ENCODE results near the gene PM20D1.
"Not testable (repeated sequence)": the region's sequence is repeated elsewhere in the genome, so short reads cannot be mapped to it uniquely, and the experiment has no call there.

The PM20D1 gene

DNA sequence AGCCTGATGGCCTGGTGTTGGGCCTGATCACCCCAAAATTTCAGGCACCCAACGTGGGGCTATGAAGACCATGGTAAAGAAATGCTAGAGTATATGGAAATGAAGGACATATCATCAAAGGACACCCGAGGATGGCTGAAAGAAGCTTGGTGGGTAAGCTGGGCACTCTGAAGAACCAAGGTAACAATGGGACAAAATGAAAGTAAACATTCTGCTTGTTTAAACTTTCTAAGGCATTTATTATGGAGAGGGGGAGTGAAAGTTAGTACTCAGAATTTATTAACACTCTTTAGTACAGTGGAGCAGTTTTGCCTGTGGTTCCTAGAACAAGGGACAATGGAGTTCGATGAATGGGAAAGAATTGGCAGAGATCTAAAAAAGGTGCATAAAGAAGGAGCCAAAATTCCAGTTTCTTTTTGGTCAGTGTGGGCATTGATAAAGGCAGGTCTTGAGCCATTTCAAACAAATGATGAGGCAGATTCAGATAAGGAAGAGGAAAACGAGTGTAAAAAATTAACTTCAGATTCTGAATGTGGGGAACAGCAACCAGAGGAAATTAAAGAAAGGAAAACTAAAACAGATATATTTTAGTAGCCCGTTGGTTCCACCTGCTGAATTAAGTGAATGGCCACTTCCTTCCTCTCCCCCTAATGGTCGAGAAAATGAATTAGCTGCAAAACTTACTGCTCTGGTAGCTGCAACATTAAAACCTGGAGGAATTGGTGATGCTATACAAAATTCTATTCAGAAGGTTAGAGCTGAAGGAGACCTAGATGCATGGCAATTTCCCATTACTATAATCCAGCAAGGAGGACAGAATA lies 8.4 kb upstream of the PM20D1 start:
- TF ChIP-seq SPI1 (IDR thresholded peaks at IDR 0.05; ENCODE audit: borderline replicate concordance, low read depth) (0 out of 2 replicates have a peak, but pooled peaks have one; percentile 7), POLR2AphosphoS5 (IDR thresholded peaks at IDR 0.05; ENCODE audit: low read depth) (no peak), GABPA (IDR thresholded peaks at IDR 0.05; ENCODE audit: low read depth) (no peak)
- TF ChIP-seq, protein P1, sequence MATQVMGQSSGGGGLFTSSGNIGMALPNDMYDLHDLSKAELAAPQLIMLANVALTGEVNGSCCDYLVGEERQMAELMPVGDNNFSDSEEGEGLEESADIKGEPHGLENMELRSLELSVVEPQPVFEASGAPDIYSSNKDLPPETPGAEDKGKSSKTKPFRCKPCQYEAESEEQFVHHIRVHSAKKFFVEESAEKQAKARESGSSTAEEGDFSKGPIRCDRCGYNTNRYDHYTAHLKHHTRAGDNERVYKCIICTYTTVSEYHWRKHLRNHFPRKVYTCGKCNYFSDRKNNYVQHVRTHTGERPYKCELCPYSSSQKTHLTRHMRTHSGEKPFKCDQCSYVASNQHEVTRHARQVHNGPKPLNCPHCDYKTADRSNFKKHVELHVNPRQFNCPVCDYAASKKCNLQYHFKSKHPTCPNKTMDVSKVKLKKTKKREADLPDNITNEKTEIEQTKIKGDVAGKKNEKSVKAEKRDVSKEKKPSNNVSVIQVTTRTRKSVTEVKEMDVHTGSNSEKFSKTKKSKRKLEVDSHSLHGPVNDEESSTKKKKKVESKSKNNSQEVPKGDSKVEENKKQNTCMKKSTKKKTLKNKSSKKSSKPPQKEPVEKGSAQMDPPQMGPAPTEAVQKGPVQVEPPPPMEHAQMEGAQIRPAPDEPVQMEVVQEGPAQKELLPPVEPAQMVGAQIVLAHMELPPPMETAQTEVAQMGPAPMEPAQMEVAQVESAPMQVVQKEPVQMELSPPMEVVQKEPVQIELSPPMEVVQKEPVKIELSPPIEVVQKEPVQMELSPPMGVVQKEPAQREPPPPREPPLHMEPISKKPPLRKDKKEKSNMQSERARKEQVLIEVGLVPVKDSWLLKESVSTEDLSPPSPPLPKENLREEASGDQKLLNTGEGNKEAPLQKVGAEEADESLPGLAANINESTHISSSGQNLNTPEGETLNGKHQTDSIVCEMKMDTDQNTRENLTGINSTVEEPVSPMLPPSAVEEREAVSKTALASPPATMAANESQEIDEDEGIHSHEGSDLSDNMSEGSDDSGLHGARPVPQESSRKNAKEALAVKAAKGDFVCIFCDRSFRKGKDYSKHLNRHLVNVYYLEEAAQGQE (IDR thresholded peaks at IDR 0.05; ENCODE audit: insufficient replicate concordance, low read depth) = no peak
- TF ChIP-seq, protein P2, sequence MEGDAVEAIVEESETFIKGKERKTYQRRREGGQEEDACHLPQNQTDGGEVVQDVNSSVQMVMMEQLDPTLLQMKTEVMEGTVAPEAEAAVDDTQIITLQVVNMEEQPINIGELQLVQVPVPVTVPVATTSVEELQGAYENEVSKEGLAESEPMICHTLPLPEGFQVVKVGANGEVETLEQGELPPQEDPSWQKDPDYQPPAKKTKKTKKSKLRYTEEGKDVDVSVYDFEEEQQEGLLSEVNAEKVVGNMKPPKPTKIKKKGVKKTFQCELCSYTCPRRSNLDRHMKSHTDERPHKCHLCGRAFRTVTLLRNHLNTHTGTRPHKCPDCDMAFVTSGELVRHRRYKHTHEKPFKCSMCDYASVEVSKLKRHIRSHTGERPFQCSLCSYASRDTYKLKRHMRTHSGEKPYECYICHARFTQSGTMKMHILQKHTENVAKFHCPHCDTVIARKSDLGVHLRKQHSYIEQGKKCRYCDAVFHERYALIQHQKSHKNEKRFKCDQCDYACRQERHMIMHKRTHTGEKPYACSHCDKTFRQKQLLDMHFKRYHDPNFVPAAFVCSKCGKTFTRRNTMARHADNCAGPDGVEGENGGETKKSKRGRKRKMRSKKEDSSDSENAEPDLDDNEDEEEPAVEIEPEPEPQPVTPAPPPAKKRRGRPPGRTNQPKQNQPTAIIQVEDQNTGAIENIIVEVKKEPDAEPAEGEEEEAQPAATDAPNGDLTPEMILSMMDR (IDR thresholded peaks at IDR 0.05; ENCODE audit: insufficient read depth, low read length) = no peak
- Histone ChIP-seq H3K27me3 (ENCODE audit: insufficient read depth, poor library complexity, severe bottlenecking) (no peaks in the 10 kb centered on the region), H3K4me3 (replicated peaks; ENCODE audit: insufficient read depth, low read length) (no peak overlapping the region), H3K27ac (replicated peaks) (no peak overlapping the region)
- DNase-seq (ENCODE audit: low read depth in 1 of 2, low spot score in 1 of 2) = no peak

DNA sequence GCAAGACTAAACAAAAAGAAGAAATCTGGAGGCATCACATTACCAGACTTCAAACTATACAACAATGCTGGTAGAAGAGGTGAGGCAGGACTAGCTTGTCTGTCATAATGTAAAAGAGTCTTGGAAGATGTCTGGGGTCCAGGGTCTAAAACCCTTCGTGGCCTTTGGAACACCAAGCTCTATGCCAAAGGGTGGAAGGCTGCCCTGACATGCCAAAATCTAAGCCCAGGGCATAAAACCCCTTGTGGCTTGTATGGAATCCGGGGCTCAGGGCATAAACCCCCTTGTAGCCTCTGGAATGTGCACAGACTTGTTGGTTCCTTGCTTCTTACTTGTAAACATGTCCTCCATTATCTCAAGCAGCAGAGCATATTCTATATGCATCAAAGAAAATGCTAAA lies 7.6 kb upstream of the PM20D1 start:
- H3K27me3 ChIP-seq (ENCODE audit: insufficient read depth, poor library complexity, severe bottlenecking); H3K4me3 ChIP-seq (replicated peaks; ENCODE audit: insufficient read depth, low read length); DNase-seq (ENCODE audit: low read depth in 1 of 2, low spot score in 1 of 2); H3K27ac ChIP-seq (replicated peaks): not testable (repeated sequence)

DNA sequence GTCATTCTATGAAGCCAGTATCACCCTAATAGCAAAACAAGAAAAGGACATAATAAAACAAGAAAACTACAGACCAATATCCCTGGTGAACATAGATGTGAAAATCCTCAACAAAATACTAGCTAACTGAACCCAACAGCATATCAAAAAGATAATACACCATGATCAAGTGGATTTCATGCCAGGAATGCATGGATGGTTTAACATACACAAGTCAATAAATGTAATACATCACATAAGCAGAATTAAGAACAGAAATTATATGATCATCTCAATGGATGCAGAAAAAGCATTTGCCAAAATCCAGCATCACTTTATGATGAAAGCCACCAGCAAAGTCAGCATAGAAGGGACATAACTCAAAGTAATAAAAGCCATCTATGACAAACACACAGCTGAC lies 6.5 kb upstream of the PM20D1 start:
- TF ChIP-seq SPI1 (IDR thresholded peaks at IDR 0.05; ENCODE audit: borderline replicate concordance, low read depth) (no peak), POLR2AphosphoS5 (IDR thresholded peaks at IDR 0.05; ENCODE audit: low read depth) (no peak), GABPA (IDR thresholded peaks at IDR 0.05; ENCODE audit: low read depth) (no peak)
- TF ChIP-seq, protein P1 (IDR thresholded peaks at IDR 0.05; ENCODE audit: insufficient replicate concordance, low read depth) = no peak
- TF ChIP-seq, protein P2 (IDR thresholded peaks at IDR 0.05; ENCODE audit: insufficient read depth, low read length) = no peak
- H3K27me3 ChIP-seq (ENCODE audit: insufficient read depth, poor library complexity, severe bottlenecking) = no peaks in the 10 kb centered on the region
- no peak for DNase-seq (ENCODE audit: low read depth in 1 of 2, low spot score in 1 of 2)
- H3K27ac ChIP-seq (replicated peaks) = no peak overlapping the region
- no peak overlapping the region for H3K4me3 ChIP-seq (replicated peaks; ENCODE audit: insufficient read depth, low read length)

DNA sequence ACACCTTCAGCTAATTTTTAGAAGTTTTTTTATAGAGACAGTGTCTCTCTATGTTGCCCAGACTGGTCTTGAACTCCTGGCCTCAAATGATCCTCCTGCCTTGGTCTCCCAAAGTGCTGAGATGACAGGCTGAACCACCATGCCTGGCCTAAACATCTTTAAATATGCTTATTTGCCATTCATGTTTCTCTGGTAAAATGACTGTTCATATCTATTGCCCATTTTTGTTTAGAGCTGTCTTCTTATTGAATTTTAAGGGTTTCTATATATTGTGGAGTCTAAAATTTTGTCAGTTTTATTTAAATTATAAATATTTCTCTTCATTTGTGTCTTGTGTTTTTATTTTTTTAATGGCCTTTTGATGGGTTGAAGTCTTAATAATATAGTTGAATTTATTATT lies 3.0 kb upstream of the PM20D1 start:
- Histone ChIP-seq H3K27ac (replicated peaks) (no peak overlapping the region), H3K27me3 (ENCODE audit: insufficient read depth, poor library complexity, severe bottlenecking) (no peaks in the 10 kb centered on the region), H3K4me3 (replicated peaks; ENCODE audit: insufficient read depth, low read length) (no peak overlapping the region)
- no peak for TF ChIP-seq POLR2AphosphoS5 (IDR thresholded peaks at IDR 0.05; ENCODE audit: low read depth)
- no peak for TF ChIP-seq GABPA (IDR thresholded peaks at IDR 0.05; ENCODE audit: low read depth)
- TF ChIP-seq, protein P1 (IDR thresholded peaks at IDR 0.05; ENCODE audit: insufficient replicate concordance, low read depth) = no peak
- TF ChIP-seq, protein P2 (IDR thresholded peaks at IDR 0.05; ENCODE audit: insufficient read depth, low read length) = no peak
- TF ChIP-seq SPI1 (IDR thresholded peaks at IDR 0.05; ENCODE audit: borderline replicate concordance, low read depth) = no peak
- no peak for DNase-seq (ENCODE audit: low read depth in 1 of 2, low spot score in 1 of 2)

All from HL-60 (cell line).